GM19324 (cell line): Measurements from ENCODE around the gene COIL.

Experiments used
- ATAC-seq: cut with Tn5 transposase; IDR thresholded peaks from one replicate; pipeline ENCODE4 v1.9.1; 2021; ENCODE audit warnings: mild to moderate bottlenecking, moderate library complexity; ENCODE audit not compliant: unreplicated experiment, low FRiP score

The COIL gene

GRCh38 chr17:56937687-56938086, 23.2 kb downstream of the COIL start:
- ATAC-seq: no peak

DNA sequence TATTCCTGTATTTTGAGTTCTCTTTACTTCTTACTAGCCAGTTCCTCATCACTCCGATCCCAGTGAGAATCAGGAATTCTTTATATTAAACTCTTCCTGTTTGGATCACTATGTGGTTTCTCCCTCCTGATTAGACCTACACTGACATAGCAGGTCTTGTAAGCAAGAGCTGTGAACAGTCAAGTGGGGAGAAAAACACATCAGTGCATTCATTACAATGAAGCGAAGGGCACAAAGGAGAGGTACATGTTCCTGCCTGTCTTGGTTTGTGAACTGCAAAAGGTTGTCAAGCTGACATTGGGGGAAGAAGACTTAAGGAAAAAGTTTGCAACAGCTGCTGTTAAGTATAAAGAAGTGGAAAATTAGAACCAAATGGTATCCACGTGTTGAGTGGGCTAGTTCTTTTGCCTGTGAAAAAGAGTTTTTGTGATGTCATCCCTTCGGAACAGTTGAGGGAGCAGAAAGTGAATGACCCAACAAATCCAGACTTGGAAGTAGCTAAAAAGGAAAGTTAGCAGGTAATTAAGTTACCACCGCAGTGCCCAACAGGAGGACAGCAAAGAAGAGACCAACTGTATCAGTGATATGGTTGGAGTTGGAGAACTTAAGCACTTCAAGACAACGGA, 24.0 kb downstream of the COIL start:
- no peak for ATAC-seq

DNA sequence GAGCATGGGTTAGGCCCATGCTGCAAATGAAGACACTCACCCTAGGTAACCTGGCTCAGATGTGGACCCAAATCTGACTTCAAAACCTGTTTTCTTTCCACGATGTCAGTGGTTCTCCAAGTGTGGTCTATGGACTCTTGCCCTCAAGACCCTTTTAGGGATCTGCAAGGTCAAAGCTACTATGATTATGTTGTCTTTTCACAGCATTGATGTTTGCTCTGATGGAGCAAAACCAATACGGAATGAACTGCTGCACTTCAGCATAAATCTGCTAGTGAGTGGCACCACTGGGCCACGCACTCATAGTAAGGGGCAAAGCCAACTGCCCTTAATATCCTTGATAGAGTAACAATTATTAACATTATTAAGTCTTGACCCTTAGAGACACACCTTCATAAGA, 25.4 kb downstream of the COIL start:
- no peak for ATAC-seq

DNA sequence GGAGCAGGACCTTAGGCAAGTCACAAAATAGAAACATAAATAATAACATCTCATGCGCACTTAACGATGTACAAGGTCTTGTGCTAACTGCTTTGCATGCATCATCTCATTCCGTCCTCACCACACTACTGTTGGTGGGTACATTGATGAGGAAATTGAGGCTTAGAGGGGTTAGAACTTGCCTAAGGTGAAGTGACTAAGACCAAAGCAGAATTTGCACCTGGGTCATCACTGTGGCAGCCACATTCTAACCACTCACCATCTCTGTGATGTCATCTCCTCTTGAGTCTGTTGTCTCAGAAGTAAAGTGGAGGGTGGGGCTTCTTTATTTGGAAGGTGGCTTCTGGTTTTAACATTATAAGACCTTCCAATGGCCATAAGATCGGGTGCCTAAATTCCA, 26.6 kb downstream of the COIL start:
- ATAC-seq: no peak

DNA sequence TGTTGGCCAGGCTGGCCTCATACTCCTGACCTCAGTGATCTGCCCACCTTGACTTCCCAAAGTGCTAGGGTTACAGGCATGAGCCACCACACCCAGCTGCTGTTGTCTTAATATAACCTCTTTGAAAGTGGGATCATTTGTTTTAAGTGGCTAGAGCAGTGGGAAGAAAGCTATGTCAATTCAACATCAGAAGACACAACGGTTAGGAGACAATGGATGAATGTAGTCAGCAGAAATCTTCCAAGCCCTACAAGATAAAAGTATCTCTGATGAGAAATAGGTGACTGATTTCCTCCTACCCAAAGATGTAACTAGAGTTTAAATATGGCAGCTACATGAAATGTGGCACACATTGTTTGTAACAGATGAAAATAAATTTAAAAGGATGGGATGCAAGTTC, 27.0 kb downstream of the COIL start:
- ATAC-seq: no peak

GRCh38 chr17:56933151-56933745, 27.6 kb downstream of the COIL start:
- ATAC-seq: no peak

GRCh38 chr17:56930739-56931337, 30.0 kb downstream of the COIL start:
- no peak for ATAC-seq

GRCh38 chr17:56929362-56929969, 31.4 kb downstream of the COIL start:
- ATAC-seq: no peak

DNA sequence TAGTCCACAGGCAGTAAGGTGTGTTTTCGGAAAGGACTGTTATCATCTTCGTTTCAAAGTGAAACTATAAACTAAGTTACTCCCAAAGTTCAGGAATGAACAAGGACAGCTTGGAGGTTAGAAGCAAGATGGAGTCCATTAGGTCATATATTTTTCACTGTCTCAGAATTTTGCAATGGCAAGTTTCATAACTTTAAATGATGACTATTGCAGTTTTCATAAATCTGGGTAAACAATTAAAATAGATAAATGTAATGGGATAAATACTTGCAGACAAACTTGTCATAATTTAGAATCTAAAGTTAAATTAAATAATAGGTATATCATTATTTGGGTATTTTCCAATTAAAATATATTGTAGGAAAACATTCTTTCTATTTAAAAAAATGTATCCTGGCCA, 32.3 kb downstream of the COIL start:
- no peak for ATAC-seq

- no peak for ATAC-seq
Observed at GRCh38 chr17:56926704-56927103, 34.1 kb downstream of the COIL start.

DNA sequence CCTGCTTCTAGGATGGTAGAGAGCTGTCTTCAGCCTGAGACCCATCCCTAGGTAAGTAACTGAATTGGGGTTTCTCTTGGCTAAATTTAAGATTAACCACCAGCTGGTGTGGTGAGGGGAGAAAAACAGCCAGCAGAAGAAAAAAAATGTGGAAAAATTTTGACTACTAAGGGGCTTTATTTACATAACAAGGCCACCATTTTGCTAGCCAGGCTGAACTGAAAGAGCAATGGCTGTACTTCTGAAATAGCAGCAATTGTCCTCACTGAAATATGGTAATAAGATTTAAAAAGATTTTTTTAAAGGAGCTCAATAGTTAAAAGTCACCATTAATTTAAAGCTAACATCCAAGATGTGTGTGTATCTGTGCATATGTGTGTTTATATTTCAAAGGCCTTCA, 34.6 kb downstream of the COIL start:
- no peak for ATAC-seq

- ATAC-seq: no peak
Observed at GRCh38 chr17:56925088-56925487, 35.8 kb downstream of the COIL start.

- ATAC-seq: no peak
Observed at GRCh38 chr17:56919717-56920116, 41.1 kb downstream of the COIL start.

DNA sequence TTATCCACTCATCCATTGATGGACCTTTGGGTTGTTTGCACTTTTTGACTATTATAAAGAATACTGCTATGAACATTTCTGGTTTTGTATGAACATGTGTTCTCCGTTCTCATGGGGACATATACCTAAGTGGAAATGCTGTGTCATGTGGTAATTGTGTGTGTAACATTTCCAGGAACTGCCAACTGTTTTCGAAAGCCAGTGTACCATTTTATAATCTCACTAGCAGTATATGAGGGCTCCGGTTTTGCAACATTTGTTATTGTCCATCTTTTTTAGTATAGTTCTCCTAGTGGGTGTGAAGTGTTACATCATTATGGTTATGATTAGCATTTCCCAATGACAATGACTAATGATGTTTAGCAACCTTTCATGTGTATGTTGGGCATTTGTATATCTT, 41.9 kb downstream of the COIL start:
- no peak for ATAC-seq

GRCh38 chr17:56917559-56918296, 43.1 kb downstream of the COIL start:
- no peak for ATAC-seq

DNA sequence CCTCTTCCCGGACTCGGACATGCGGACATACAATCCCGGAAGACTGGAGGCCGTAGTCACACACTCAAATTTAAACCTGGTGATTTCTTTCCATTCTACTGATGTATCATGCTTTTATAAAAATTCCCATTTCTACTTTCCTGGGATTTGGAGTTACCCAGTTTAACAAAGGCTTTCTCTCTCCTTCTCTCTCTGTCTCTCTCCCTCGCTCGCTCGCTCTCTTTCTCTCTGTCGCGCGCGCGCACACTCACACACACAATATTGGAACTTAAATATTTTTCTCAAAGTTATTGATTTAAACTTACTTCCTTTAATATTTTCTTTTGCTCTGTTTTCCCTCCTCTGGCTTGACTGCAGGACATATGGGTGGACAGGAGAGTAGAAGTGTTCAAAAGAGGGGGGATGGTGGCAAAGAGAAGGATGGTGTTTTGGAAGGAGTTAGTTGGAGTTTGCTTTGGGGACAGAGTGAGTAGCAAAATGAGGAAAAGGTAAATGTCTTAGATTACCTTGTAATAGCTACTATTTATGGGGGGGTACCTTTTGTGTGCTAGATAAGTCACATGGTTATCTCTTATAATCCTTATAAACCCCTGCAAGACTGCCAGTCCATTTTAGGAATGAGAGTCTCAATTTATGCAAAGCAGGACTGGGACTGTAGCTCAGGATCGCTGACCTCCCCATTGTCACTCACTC, 46.1 kb downstream of the COIL start:
- ATAC-seq: no peak

DNA sequence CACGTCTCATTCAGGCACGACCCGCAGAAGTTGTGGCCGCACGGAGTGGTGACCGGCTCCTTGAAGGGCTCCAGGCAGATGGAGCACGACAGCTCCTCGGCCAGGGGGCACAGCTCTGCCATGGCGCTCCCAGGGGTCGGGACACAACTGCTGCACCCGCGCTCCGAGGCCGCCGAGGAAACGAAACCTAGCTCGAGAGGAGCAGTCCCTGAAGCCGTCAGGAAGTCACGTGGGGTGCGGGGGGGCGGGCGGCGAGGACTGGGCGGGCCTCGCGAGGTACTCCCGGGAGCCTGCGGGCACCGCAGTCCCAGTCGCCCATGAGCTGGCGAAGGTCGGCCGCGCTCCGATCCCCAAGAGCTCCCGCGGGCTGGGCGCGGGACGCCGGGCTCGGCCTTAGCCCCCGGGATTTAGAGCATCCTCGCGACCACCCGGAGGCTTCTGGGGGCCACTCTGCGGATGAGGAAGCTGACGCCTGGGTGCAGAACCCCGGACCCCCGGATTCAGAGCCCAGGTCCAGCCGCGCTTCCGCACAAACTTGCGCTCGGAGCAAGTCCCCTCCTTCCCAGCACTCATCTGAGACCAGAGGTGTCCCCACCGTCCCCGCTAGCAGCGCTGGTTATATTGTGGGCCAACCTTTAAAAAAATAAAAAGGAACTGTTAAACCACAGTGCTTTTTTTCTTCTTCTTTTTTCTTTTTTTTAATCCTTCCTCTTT, 46.8 kb downstream of the COIL start, which contains the start of gene TRIM25:
Gene TRIM25 (minus strand): TSS at position 183 of the 714 bp plus-strand sequence. CDS start 61 bp downstream, at position 122.
- ATAC-seq: peak; percentile 61

- peak; percentile 39 for ATAC-seq
Observed at GRCh38 chr17:56913353-56913866, 47.4 kb downstream of the COIL start.

- ATAC-seq: no peak
Observed at GRCh38 chr17:56913000-56913311, 47.9 kb downstream of the COIL start.
